Lung (tissue), 12 donors: ENCODE results near the gene TOP3A. TPM values are rescaled to one million over a fixed set of nuclear protein-coding genes. Genes with fewer than 3 reads are reported as not detected.

Source experiments
- ATAC-seq: fragments of 200-7000 bp; cut with Tn5 transposase; one replicate; pipeline ENCODE4 v1.9.1; 2020; ENCODE audit warnings: moderate number of reproducible peaks; ENCODE audit not compliant: insufficient read depth, low FRiP score
- DNase-seq, 3 donors: peaks; one replicate each; pipeline ENCODE4 v3.0.0-alpha.2; 2013 to 2017
- H3K27ac ChIP-seq, 2 donors: one replicate each; pipeline ENCODE4 v1.5.1; 2013; ENCODE audit warnings: mild to moderate bottlenecking in 2 of 2, moderate library complexity in 2 of 2, control low read depth in 1 of 2, inconsistent platforms in 1 of 2, low read depth in 1 of 2, low read length in 1 of 2
- H3K27me3 ChIP-seq, 3 donors: one replicate each; pipeline ENCODE4 v1.5.1; 2013; ENCODE audit warnings: low read length in 2 of 3; ENCODE audit not compliant: control insufficient read depth in 3 of 3, insufficient read depth in 3 of 3
- H3K36me3 ChIP-seq, 4 donors: one replicate each; pipeline ENCODE4 v1.5.1; 2013; ENCODE audit warnings: low read length in 4 of 4, mild to moderate bottlenecking in 1 of 4, moderate library complexity in 1 of 4; ENCODE audit not compliant: control insufficient read depth in 4 of 4, insufficient read depth in 4 of 4
- H3K4me1 ChIP-seq, 5 donors: one replicate each; pipeline ENCODE4 v1.5.1; 2013; ENCODE audit warnings: low read length in 5 of 5, mild to moderate bottlenecking in 2 of 5, moderate library complexity in 1 of 5; ENCODE audit not compliant: control insufficient read depth in 5 of 5, insufficient read depth in 5 of 5
- H3K4me3 ChIP-seq: one replicate; pipeline ENCODE4 v1.5.1; 2013; ENCODE audit warnings: mild to moderate bottlenecking, control low read depth, moderate library complexity
- H3K9ac ChIP-seq, 2 donors: one replicate each; pipeline ENCODE4 v1.5.1; 2013; ENCODE audit warnings: low read length in 2 of 2, control low read depth in 1 of 2; ENCODE audit not compliant: insufficient read depth in 1 of 2
- H3K9me3 ChIP-seq, 4 donors: one replicate each; pipeline ENCODE4 v1.5.1; 2013; ENCODE audit warnings: low read length in 3 of 4, mild to moderate bottlenecking in 1 of 4, moderate library complexity in 1 of 4; ENCODE audit not compliant: control insufficient read depth in 4 of 4, insufficient read depth in 3 of 4
- WGBS, 2 donors: extraction: QIAGEN DNeasy Blood & Tissue Kit; methylation state at CpG; one replicate each; pipeline ENCODE4 v1.1.7; 2013; 5-methylcytosine and 5-hydroxymethylcytosine counted together
- polyA plus RNA-seq, 2 donors: library from polyadenylated mRNA; stranded (reverse); fragments of 200-250 nt; gene quantifications; one replicate each; pipeline ENCODE4 v1.2.1, GENCODE V29; 2013
- total RNA-seq, 2 donors: library from RNA; depleted of rRNA in 1 of 2; stranded (reverse); fragments of >200 nt in 1 of 2; gene quantifications; one replicate each; pipeline ENCODE4 v1.2.1, GENCODE V29; 2014 to 2021
- TF ChIP-seq, protein P1 (sequence below): IDR thresholded peaks from 2 replicates; pipeline ENCODE4 v1.5.1; 2012; ENCODE audit warnings: mild to moderate bottlenecking; ENCODE audit errors: control extremely low read depth, extremely low read depth
- donor health status: control.
- donor health status: control.
- donor health status: Bipolar disorder and iron deficiency.
- donor health status: healthy.
- donor health status: DM: yes; HTN: yes; CAD: no.

TOP3A gene
- total and polyA plus RNA-seq, 4 donors: 14.6 to 41.4 (median 26.8) TPM

- TF ChIP-seq, protein P1, sequence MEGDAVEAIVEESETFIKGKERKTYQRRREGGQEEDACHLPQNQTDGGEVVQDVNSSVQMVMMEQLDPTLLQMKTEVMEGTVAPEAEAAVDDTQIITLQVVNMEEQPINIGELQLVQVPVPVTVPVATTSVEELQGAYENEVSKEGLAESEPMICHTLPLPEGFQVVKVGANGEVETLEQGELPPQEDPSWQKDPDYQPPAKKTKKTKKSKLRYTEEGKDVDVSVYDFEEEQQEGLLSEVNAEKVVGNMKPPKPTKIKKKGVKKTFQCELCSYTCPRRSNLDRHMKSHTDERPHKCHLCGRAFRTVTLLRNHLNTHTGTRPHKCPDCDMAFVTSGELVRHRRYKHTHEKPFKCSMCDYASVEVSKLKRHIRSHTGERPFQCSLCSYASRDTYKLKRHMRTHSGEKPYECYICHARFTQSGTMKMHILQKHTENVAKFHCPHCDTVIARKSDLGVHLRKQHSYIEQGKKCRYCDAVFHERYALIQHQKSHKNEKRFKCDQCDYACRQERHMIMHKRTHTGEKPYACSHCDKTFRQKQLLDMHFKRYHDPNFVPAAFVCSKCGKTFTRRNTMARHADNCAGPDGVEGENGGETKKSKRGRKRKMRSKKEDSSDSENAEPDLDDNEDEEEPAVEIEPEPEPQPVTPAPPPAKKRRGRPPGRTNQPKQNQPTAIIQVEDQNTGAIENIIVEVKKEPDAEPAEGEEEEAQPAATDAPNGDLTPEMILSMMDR: no peak
- H3K27ac ChIP-seq: no peak overlapping the region
- H3K4me1 ChIP-seq: no peaks in the 10 kb centered on the region
- ATAC-seq: no peak
- no peaks in the 10 kb centered on the region for H3K9me3 ChIP-seq
- H3K36me3 ChIP-seq: peaks cover 0 to 39% (median 25%) of the 10 kb centered on the region in 4 donors
- H3K9ac ChIP-seq: no peak overlapping the region
- H3K4me3 ChIP-seq: no peak overlapping the region
- no peaks in the 10 kb centered on the region for H3K27me3 ChIP-seq
- 94 to 95% methylated on average over 22 of the region's 22 CpGs for WGBS, 2 donors
- no peak for DNase-seq
These were observed 80.8 kb downstream of the TOP3A start for GRCh38 chr17:18233803-18234518.

DNA sequence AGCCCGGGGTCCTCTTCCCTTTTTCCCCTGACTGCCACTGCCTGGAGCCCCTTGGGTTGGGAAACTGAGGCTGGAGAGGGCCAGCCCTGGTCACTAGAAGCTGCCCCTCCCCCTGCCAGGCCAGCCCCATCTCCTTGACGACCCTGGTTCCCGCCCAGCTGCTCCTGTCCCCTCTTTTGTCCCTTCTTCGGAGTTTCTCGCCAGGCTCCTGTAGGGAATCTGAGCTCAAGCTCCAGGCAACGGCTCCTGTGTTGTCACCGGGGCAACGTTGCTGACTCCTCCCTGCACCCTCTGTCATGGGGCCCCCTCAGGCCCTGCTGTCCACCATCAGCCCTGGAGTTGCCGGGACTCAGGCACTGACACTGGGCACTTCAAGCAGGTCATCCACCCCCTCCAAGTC lies 83.6 kb downstream of the TOP3A start:
- 74 to 80% methylated on average over 9 of the region's 9 CpGs for WGBS, 2 donors
- TF ChIP-seq, protein P1: no peak
- Histone ChIP-seq H3K27ac (no peak overlapping the region), H3K4me1 (peaks cover 0 to 16% (median 8%) of the 10 kb centered on the region in 5 donors), H3K9ac (no peak overlapping the region), H3K27me3 (no peaks in the 10 kb centered on the region), H3K9me3 (no peaks in the 10 kb centered on the region), H3K36me3 (peaks cover 0 to 22% (median 10%) of the 10 kb centered on the region in 4 donors), H3K4me3 (no peak overlapping the region)
- DNase-seq (no peak), ATAC-seq (no peak)

- TF ChIP-seq, protein P1: no peak
- Histone ChIP-seq H3K9me3 (no peaks in the 10 kb centered on the region), H3K27ac (no peak overlapping the region), H3K4me3 (no peak overlapping the region), H3K4me1 (peaks cover 0 to 19% (median 9%) of the 10 kb centered on the region in 5 donors), H3K9ac (no peak overlapping the region), H3K27me3 (no peaks in the 10 kb centered on the region), H3K36me3 (peaks cover 0 to 17% (median 10%) of the 10 kb centered on the region in 4 donors)
- WGBS, 2 donors: 88 to 92% methylated on average over 14 of the region's 14 CpGs
- no peak for ATAC-seq
- DNase-seq: no peak
These were observed 84.3 kb downstream of the TOP3A start for GRCh38 chr17:18230288-18231141.
